Heart left ventricle (tissue), 13 donors: ENCODE measurements around the gene TPRG1.
A peak's percentile ranks its signal among the peaks of the same experiment; 100 is the strongest.

Experiments used
- POLR2A ChIP-seq, 2 donors: fragments of 450-650 bp; IDR thresholded peaks; one replicate each; pipeline ENCODE4 v1.6.1; 2017; ENCODE audit warnings: antibody characterized with exemption in 2 of 2, mild to moderate bottlenecking in 2 of 2, moderate library complexity in 2 of 2
- TF ChIP-seq, protein P1 (sequence below), 12 donors: fragments of 200-600 bp; sonication (generic) in 4 of 12; IDR thresholded peaks; one replicate each; pipeline versions ENCODE4 v1.5.0 to v1.8.0; 2018 to 2022; ENCODE audit warnings: antibody characterized with exemption in 12 of 12, mild to moderate bottlenecking in 5 of 12
- donor health status: ischemic (EF 13 %, LVEDD 7.1; RV severe dilation, severe dysfunction).
- donor health status: DM: no; HTN: yes; CAD: no.
- donor health status: DM: no; HTN: no; CAD: no.
- donor health status: ischemic (EF 25% LVEDD 6.9; RV normal size, moderate dysfunction).
- donor health status: ischemic (EF 25% LVEDD 5.7; RV mildly dilated, moderate dysfunction).
- donor health status: ischemic (EF 35%, LVEDD 5.7; RV mildly dilated, moderate dysfunction).
- donor health status: nonischemic (EF 11% LVEDD 7.7; RV severe dilation, severe dysfunction).
- donor health status: DM: yes; HTN: yes; CAD: no.
- donor health status: PGD.
- donor health status: ischemic (EF 29% LVEDD 5.4; RV normal size, mild dysfunction).
- donor health status: nonischemic (EF 23%, LVEDD 6.1; RV moderate dilation, normal function).

DNA sequence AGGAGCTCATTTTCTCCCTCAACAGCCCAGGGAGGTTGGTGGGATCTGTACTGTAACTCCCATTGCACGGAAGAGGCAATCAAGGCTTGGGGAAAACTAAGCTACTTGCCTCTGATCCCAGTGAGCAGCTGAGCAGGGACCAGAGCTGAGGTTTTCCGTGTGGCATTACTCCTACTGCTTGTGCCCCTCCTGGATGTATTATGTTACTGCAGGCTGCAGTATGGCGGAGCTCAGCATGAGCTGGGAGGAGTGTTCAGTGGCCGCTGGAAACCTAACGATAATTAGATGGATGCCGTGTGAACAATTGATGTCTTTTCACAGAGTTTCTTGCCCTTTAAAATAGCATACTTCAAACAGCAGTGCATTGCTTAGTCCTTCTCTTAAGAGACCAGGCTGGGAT is 2.0 kb upstream of the TPRG1 start:
- TF ChIP-seq POLR2A (IDR thresholded peaks at IDR 0.05), result no peak
- TF ChIP-seq, protein P1, sequence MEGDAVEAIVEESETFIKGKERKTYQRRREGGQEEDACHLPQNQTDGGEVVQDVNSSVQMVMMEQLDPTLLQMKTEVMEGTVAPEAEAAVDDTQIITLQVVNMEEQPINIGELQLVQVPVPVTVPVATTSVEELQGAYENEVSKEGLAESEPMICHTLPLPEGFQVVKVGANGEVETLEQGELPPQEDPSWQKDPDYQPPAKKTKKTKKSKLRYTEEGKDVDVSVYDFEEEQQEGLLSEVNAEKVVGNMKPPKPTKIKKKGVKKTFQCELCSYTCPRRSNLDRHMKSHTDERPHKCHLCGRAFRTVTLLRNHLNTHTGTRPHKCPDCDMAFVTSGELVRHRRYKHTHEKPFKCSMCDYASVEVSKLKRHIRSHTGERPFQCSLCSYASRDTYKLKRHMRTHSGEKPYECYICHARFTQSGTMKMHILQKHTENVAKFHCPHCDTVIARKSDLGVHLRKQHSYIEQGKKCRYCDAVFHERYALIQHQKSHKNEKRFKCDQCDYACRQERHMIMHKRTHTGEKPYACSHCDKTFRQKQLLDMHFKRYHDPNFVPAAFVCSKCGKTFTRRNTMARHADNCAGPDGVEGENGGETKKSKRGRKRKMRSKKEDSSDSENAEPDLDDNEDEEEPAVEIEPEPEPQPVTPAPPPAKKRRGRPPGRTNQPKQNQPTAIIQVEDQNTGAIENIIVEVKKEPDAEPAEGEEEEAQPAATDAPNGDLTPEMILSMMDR (IDR thresholded peaks at IDR 0.05), result peak in 1 of 12 donors; percentile 8
